HG02610 (cell line): ENCODE data around the gene CLMN.
"Not testable (repeated sequence)": the region's sequence is repeated elsewhere in the genome, so short reads cannot be mapped to it uniquely, and the experiment has no call there.

Source experiments
- ATAC-seq: cut with Tn5 transposase; IDR thresholded peaks from one replicate; pipeline ENCODE4 v1.9.1; 2021; ENCODE audit warnings: mild to moderate bottlenecking, moderate library complexity; ENCODE audit not compliant: unreplicated experiment

The CLMN gene

GRCh38 chr14:95142208-95142607 lies 177.5 kb downstream of the CLMN start:
- no peak for ATAC-seq

GRCh38 chr14:95141684-95142083 lies 178.0 kb downstream of the CLMN start:
- no peak for ATAC-seq

GRCh38 chr14:95140060-95140858 lies 179.4 kb downstream of the CLMN start:
- no peak for ATAC-seq

GRCh38 chr14:95138876-95139275 lies 180.8 kb downstream of the CLMN start:
- ATAC-seq, result no peak

- ATAC-seq, result not testable (repeated sequence)
Measured at GRCh38 chr14:95138455-95138854, 181.3 kb downstream of the CLMN start.

GRCh38 chr14:95137804-95138167 lies 181.9 kb downstream of the CLMN start:
- no peak for ATAC-seq

- no peak for ATAC-seq
Measured at GRCh38 chr14:95137164-95137803, 182.4 kb downstream of the CLMN start.

GRCh38 chr14:95136631-95137030 lies 183.1 kb downstream of the CLMN start:
- no peak for ATAC-seq

- peak; percentile 59 for ATAC-seq
Measured at GRCh38 chr14:95134304-95134933, 185.3 kb downstream of the CLMN start.

GRCh38 chr14:95133282-95133681 lies 186.4 kb downstream of the CLMN start:
- ATAC-seq, result no peak

GRCh38 chr14:95132760-95133159 lies 186.9 kb downstream of the CLMN start:
- no peak for ATAC-seq
